ENCODE results near the gene ZC3H12C.

Gene ZC3H12C

GRCh38 chr11:110076371-110076965 is 16.7 kb upstream of the ZC3H12C start:
- Histone ChIP-seq H3K4me3 (ENCODE audit: control insufficient read depth in 1 of 7, extremely low read depth in 1 of 7, insufficient read depth in 4 of 7, low read depth in 2 of 7, low read length in 6 of 7) (peak overlapping the region in 1 of 7 experiments; percentile 17), H3K36me3 (ENCODE audit: control insufficient read depth in 4 of 4, insufficient read depth in 4 of 4, low read length in 3 of 4) (no peaks in the 10 kb centered on the region), H3K27me3 (replicated peaks in 2 of 5; ENCODE audit: control insufficient read depth in 4 of 5, insufficient read depth in 5 of 5, low read length in 4 of 5) (no peaks in the 10 kb centered on the region), H3K9me3 (ENCODE audit: control extremely low read depth in 1 of 5, control insufficient read depth in 4 of 5, insufficient read depth in 2 of 5, low read depth in 1 of 5, low read length in 4 of 5) (peaks cover 0 to 10% (median 6%) of the 10 kb centered on the region in 5 experiments), H3K4me1 (ENCODE audit: control extremely low read depth in 1 of 4, control insufficient read depth in 4 of 4, insufficient read depth in 4 of 4, low read length in 3 of 4) (peaks cover 19 to 58% (median 43%) of the 10 kb centered on the region in 4 experiments), H3K27ac (ENCODE audit: insufficient read depth in 1 of 2, low read depth in 1 of 2, low read length in 2 of 2, poor library complexity in 1 of 2, severe bottlenecking in 2 of 2) (peak overlapping the region; percentile 29 to 43)
- ChIA-PET POLR2A (no interaction called here), CTCF (interaction anchor here (1.1 to 2.4 kb wide), 2 partner anchors 17 to 28 kb away, joined by 3 to 9 read pairs; partner anchors contain the start of gene ZC3H12C)
- DNase-seq: peak in 2 of 3 donors; percentile 83 to 89
- WGBS (ENCODE audit: insufficient coverage): 0% methylated on average over 2 of the region's 7 CpGs

- POLR2A ChIA-PET: no interaction called here
- WGBS (ENCODE audit: insufficient coverage): no CpG with 5 or more reads among the region's 1 CpG
- Histone ChIP-seq H3K27ac (ENCODE audit: insufficient read depth in 1 of 2, low read depth in 1 of 2, low read length in 2 of 2, poor library complexity in 1 of 2, severe bottlenecking in 2 of 2) (no peak overlapping the region), H3K27me3 (replicated peaks in 2 of 5; ENCODE audit: control insufficient read depth in 4 of 5, insufficient read depth in 5 of 5, low read length in 4 of 5) (no peaks in the 10 kb centered on the region), H3K36me3 (ENCODE audit: control insufficient read depth in 4 of 4, insufficient read depth in 4 of 4, low read length in 3 of 4) (no peaks in the 10 kb centered on the region), H3K9me3 (ENCODE audit: control extremely low read depth in 1 of 5, control insufficient read depth in 4 of 5, insufficient read depth in 2 of 5, low read depth in 1 of 5, low read length in 4 of 5) (peaks cover 0 to 10% (median 6%) of the 10 kb centered on the region in 5 experiments), H3K4me3 (ENCODE audit: control insufficient read depth in 1 of 7, extremely low read depth in 1 of 7, insufficient read depth in 4 of 7, low read depth in 2 of 7, low read length in 6 of 7) (no peak overlapping the region), H3K4me1 (ENCODE audit: control extremely low read depth in 1 of 4, control insufficient read depth in 4 of 4, insufficient read depth in 4 of 4, low read length in 3 of 4) (peaks cover 19 to 53% (median 40%) of the 10 kb centered on the region in 4 experiments)
- no peak for DNase-seq
- CTCF ChIA-PET: interaction anchor here (1.1 to 2.4 kb wide), 3 partner anchors 16 to 27 kb away, joined by 3 to 9 read pairs (median 3); partner anchors contain the start of gene ZC3H12C
Observed at GRCh38 chr11:110077346-110077745, 15.8 kb upstream of the ZC3H12C start.

- Histone ChIP-seq H3K9me3 (ENCODE audit: control extremely low read depth in 1 of 5, control insufficient read depth in 4 of 5, insufficient read depth in 2 of 5, low read depth in 1 of 5, low read length in 4 of 5) (peaks cover 0 to 10% (median 6%) of the 10 kb centered on the region in 5 experiments), H3K27ac (ENCODE audit: insufficient read depth in 1 of 2, low read depth in 1 of 2, low read length in 2 of 2, poor library complexity in 1 of 2, severe bottlenecking in 2 of 2) (no peak overlapping the region), H3K36me3 (ENCODE audit: control insufficient read depth in 4 of 4, insufficient read depth in 4 of 4, low read length in 3 of 4) (no peaks in the 10 kb centered on the region), H3K4me3 (ENCODE audit: control insufficient read depth in 1 of 7, extremely low read depth in 1 of 7, insufficient read depth in 4 of 7, low read depth in 2 of 7, low read length in 6 of 7) (peak overlapping the region in 1 of 7 experiments; percentile 27), H3K4me1 (ENCODE audit: control extremely low read depth in 1 of 4, control insufficient read depth in 4 of 4, insufficient read depth in 4 of 4, low read length in 3 of 4) (peaks cover 23 to 52% (median 41%) of the 10 kb centered on the region in 4 experiments), H3K27me3 (replicated peaks in 2 of 5; ENCODE audit: control insufficient read depth in 4 of 5, insufficient read depth in 5 of 5, low read length in 4 of 5) (no peaks in the 10 kb centered on the region)
- CTCF ChIA-PET: interaction anchor here (0.7 to 2.4 kb wide), 4 partner anchors 9 to 26 kb away, joined by 3 to 9 read pairs (median 3); partner anchors contain the start of gene ZC3H12C
- peak in 2 of 3 donors; percentile 60 to 66 for DNase-seq
- WGBS (ENCODE audit: insufficient coverage): 54% methylated on average over 5 of the region's 6 CpGs
- POLR2A ChIA-PET: no interaction called here
Observed at GRCh38 chr11:110077831-110078325, 15.3 kb upstream of the ZC3H12C start.

- peaks cover 0 to 10% (median 6%) of the 10 kb centered on the region in 5 experiments for H3K9me3 ChIP-seq (ENCODE audit: control extremely low read depth in 1 of 5, control insufficient read depth in 4 of 5, insufficient read depth in 2 of 5, low read depth in 1 of 5, low read length in 4 of 5)
- POLR2A ChIA-PET: no interaction called here
- no CpG with 5 or more reads among the region's 1 CpG for WGBS (ENCODE audit: insufficient coverage)
- H3K4me1 ChIP-seq (ENCODE audit: control extremely low read depth in 1 of 4, control insufficient read depth in 4 of 4, insufficient read depth in 4 of 4, low read length in 3 of 4): peaks cover 20 to 47% (median 38%) of the 10 kb centered on the region in 4 experiments
- no peaks in the 10 kb centered on the region for H3K36me3 ChIP-seq (ENCODE audit: control insufficient read depth in 4 of 4, insufficient read depth in 4 of 4, low read length in 3 of 4)
- H3K4me3 ChIP-seq (ENCODE audit: control insufficient read depth in 1 of 7, extremely low read depth in 1 of 7, insufficient read depth in 4 of 7, low read depth in 2 of 7, low read length in 6 of 7): no peak overlapping the region
- no peak for DNase-seq
- no peaks in the 10 kb centered on the region for H3K27me3 ChIP-seq (replicated peaks in 2 of 5; ENCODE audit: control insufficient read depth in 4 of 5, insufficient read depth in 5 of 5, low read length in 4 of 5)
- no peak overlapping the region for H3K27ac ChIP-seq (ENCODE audit: insufficient read depth in 1 of 2, low read depth in 1 of 2, low read length in 2 of 2, poor library complexity in 1 of 2, severe bottlenecking in 2 of 2)
- CTCF ChIA-PET: interaction anchor here (0.5 kb wide), 1 partner anchor 163 kb away, joined by 3 read pairs; no protein-coding TSS in a partner anchor
Observed at GRCh38 chr11:110078923-110079544, 14.2 kb upstream of the ZC3H12C start.

- CTCF ChIA-PET: no interaction called here
- DNase-seq: no peak
- POLR2A ChIA-PET: no interaction called here
- H3K4me1 ChIP-seq (ENCODE audit: control extremely low read depth in 1 of 4, control insufficient read depth in 4 of 4, insufficient read depth in 4 of 4, low read length in 3 of 4): peaks cover 20 to 41% (median 35%) of the 10 kb centered on the region in 4 experiments
- peaks cover 0 to 10% (median 6%) of the 10 kb centered on the region in 5 experiments for H3K9me3 ChIP-seq (ENCODE audit: control extremely low read depth in 1 of 5, control insufficient read depth in 4 of 5, insufficient read depth in 2 of 5, low read depth in 1 of 5, low read length in 4 of 5)
- no peak overlapping the region for H3K4me3 ChIP-seq (ENCODE audit: control insufficient read depth in 1 of 7, extremely low read depth in 1 of 7, insufficient read depth in 4 of 7, low read depth in 2 of 7, low read length in 6 of 7)
- H3K27me3 ChIP-seq (replicated peaks in 2 of 5; ENCODE audit: control insufficient read depth in 4 of 5, insufficient read depth in 5 of 5, low read length in 4 of 5): no peaks in the 10 kb centered on the region
- WGBS (ENCODE audit: insufficient coverage): 92% methylated on average over 3 of the region's 4 CpGs
- no peak overlapping the region for H3K27ac ChIP-seq (ENCODE audit: insufficient read depth in 1 of 2, low read depth in 1 of 2, low read length in 2 of 2, poor library complexity in 1 of 2, severe bottlenecking in 2 of 2)
- no peaks in the 10 kb centered on the region for H3K36me3 ChIP-seq (ENCODE audit: control insufficient read depth in 4 of 4, insufficient read depth in 4 of 4, low read length in 3 of 4)
Observed at GRCh38 chr11:110079726-110080125, 13.5 kb upstream of the ZC3H12C start.

- ChIA-PET CTCF (no interaction called here), POLR2A (interaction anchor here (0.6 kb wide), 1 partner anchor 75 kb away, joined by 3 read pairs; no protein-coding TSS in a partner anchor)
- 93% methylated on average over 4 of the region's 7 CpGs for WGBS (ENCODE audit: insufficient coverage)
- Histone ChIP-seq H3K27ac (ENCODE audit: insufficient read depth in 1 of 2, low read depth in 1 of 2, low read length in 2 of 2, poor library complexity in 1 of 2, severe bottlenecking in 2 of 2) (no peak overlapping the region), H3K4me1 (ENCODE audit: control extremely low read depth in 1 of 4, control insufficient read depth in 4 of 4, insufficient read depth in 4 of 4, low read length in 3 of 4) (peaks cover 17 to 38% (median 22%) of the 10 kb centered on the region in 4 experiments), H3K36me3 (ENCODE audit: control insufficient read depth in 4 of 4, insufficient read depth in 4 of 4, low read length in 3 of 4) (no peaks in the 10 kb centered on the region), H3K27me3 (replicated peaks in 2 of 5; ENCODE audit: control insufficient read depth in 4 of 5, insufficient read depth in 5 of 5, low read length in 4 of 5) (no peaks in the 10 kb centered on the region), H3K9me3 (ENCODE audit: control extremely low read depth in 1 of 5, control insufficient read depth in 4 of 5, insufficient read depth in 2 of 5, low read depth in 1 of 5, low read length in 4 of 5) (peaks cover 0 to 10% (median 6%) of the 10 kb centered on the region in 5 experiments), H3K4me3 (ENCODE audit: control insufficient read depth in 1 of 7, extremely low read depth in 1 of 7, insufficient read depth in 4 of 7, low read depth in 2 of 7, low read length in 6 of 7) (no peak overlapping the region)
- no peak for DNase-seq
Observed at GRCh38 chr11:110081462-110082376, 11.5 kb upstream of the ZC3H12C start.
